ENCODE data around the gene BAAT.
"Not testable (repeated sequence)": the region's sequence is repeated elsewhere in the genome, so short reads cannot be mapped to it uniquely, and the experiment has no call there.

The BAAT gene

DNA sequence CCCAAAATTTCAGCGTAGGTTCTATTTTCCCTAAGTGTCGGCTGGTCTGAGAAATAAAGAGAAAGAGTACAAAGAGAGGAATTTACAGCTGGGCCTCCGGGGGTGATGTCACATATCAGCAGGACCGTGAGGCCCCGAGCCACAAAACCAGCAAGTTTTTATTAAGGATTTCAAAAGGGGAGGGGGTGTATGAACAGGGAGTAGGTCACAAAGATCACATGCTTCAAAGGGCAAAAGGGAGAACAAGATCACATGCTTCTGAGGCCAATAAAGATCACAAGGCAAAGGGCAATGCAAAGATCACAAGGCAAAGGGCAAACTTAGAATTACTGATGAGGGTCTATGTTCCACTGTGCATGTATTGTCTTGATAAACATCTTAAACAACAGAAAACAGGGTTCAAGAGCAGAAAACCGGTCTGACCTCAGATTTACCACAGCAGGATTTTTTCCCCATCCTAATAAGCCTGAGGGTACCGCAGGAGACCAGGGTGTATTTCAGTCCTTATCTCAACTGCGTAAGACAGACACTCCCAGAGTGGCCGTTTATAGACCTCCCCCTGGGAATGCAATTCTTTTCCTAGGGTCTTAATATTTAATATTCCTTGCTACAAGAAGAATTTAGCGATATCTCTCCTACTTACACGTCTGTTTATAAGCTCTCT, at the start of gene BAAT:
BAAT (minus strand) TSS at position 134 of the 664 bp plus-strand sequence. CDS start 13,602 bp downstream, outside the sequence.
- DNase-seq = not testable (repeated sequence)

DNA sequence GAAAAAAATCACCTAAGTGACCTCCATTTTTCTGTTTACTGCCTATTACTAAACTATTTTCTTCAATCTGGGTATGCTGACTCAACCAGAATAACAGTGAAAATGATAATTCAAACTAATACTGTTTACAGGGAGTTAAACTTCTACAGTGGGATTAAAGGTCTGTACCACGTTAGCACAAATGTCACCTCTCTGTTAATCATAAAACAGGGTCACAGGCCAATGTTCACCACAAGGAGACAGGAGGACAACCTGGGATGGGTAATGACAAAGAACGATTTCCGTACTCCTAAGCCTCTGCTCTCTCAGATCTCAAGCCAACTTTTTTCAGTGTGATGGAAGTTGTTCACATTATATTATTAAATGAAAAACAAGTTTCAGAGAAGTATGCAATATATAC, 48.4 kb upstream of the BAAT start:
- no peak for DNase-seq

GRCh38 chr9:101432740-101433139, 47.9 kb upstream of the BAAT start:
- DNase-seq = no peak

GRCh38 chr9:101432171-101432570, 47.4 kb upstream of the BAAT start:
- no peak for DNase-seq

GRCh38 chr9:101429736-101430135, 44.9 kb upstream of the BAAT start:
- no peak for DNase-seq

- DNase-seq = no peak
Measured at GRCh38 chr9:101428909-101429308, 44.1 kb upstream of the BAAT start.

- DNase-seq = no peak
Measured at GRCh38 chr9:101427957-101428655, 43.3 kb upstream of the BAAT start.

GRCh38 chr9:101427358-101427757, 42.6 kb upstream of the BAAT start:
- DNase-seq = no peak

DNA sequence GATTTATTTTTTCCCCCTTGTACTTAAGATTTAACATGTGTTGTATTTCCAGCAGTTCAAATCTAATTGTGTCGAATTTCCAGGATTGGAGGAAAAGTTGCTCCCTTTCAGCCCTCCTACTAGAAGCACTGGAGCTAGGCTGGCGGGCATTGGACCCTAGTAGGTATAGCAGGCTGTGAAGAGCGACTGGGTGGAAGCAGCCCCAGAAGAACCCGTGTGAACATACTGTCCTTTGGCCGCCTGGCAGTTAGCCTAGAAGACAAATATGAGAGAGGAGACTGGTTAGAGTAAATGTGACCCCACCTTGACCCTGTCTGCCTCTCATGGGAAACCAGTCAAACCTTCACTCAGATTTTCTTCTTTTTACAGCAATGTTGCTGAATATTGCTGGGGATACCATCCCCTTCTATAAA, 36.9 kb upstream of the BAAT start:
- DNase-seq = no peak

- DNase-seq = no peak
Measured at GRCh38 chr9:101419863-101420262, 35.1 kb upstream of the BAAT start.

DNA sequence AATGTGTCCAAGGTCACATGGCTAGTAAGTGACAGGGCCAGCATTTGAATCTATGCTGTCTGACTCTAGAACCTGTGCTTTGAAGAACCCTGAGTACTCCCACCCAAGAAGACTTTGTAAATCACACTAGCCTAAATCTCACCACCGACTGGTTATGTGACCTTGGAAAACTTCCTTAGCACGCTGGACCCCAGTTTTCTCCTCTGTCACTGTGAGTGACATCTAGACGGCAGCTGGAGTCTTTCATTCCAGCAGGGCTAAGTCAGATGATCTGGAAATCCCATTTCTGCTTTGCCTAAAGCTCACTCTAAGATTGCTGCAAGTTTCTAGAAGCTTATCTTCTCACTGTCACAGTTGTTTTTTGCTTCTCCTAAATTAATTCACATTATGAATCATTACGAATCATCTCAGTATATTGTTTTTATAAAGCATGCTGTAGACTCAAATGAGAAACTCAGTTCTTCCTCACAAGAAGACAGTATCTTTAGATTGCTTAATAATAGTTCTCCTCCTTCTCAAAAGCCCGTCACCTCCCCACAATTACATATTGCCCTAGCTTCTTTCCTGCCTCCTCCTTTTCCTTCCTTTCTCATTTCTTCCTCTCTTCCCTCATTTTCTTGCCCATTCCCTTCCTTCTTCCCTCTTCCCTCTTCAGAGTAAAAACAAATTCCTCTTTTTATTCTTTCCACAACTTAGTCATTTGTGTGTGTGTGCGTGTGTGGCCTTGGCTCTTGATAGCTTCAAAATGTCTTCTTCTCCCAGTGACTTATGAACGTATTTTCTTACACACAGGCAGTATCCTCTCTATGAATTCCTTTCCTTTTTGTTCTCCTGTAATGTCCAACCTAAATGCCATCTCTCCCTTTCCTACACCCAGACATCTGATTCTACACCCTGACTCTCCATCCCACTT, 34.0 kb upstream of the BAAT start:
- DNase-seq = no peak

- no peak for DNase-seq
Measured at GRCh38 chr9:101417977-101418376, 33.2 kb upstream of the BAAT start.

DNA sequence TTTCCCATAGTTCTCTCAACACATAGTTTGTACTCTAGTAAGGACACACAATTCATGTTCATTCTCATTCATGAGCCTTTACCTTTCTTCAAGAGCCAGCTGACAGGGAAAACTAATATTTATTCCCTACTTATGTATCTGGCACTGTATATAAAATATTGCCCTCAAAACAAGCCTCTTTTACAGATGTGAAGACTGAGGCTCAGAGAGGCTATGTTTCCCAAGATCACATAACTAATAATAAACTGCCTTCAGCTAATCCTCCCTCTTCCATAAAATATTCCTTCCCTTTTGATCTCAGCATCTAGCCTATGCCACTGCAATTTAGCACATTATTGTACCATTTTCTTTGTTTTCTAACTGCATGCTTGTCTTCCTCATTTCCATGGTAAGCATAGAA, 32.6 kb upstream of the BAAT start:
- DNase-seq = no peak

- DNase-seq = no peak
Measured at GRCh38 chr9:101415578-101415977, 30.8 kb upstream of the BAAT start.

GRCh38 chr9:101414839-101415238, 30.0 kb upstream of the BAAT start:
- DNase-seq = no peak

- DNase-seq = no peak
Measured at GRCh38 chr9:101409079-101409477, 24.3 kb upstream of the BAAT start.

DNA sequence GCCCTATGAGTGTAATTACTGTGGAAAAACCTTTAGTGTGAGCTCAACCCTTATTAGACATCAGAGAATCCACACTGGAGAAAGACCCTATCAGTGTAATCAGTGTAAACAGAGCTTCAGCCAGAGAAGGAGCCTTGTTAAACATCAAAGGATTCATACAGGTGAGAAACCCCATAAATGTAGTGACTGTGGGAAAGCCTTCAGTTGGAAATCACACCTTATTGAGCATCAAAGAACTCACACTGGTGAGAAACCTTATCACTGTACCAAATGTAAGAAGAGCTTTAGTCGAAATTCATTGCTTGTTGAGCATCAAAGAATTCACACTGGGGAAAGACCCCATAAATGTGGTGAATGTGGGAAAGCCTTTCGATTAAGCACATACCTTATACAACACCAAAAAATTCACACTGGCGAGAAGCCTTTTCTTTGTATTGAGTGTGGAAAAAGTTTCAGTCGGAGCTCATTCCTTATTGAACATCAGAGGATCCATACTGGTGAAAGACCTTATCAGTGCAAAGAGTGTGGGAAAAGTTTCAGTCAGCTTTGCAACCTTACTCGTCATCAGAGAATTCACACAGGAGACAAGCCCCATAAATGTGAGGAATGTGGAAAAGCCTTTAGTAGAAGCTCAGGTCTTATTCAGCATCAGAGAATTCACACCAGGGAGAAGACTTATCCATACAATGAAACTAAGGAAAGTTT, 23.7 kb upstream of the BAAT start:
- no peak for DNase-seq

- DNase-seq = no peak
Measured at GRCh38 chr9:101403516-101404285, 18.9 kb upstream of the BAAT start.

GRCh38 chr9:101400120-101400519, 15.3 kb upstream of the BAAT start:
- DNase-seq = no peak

- no peak for DNase-seq
Measured at GRCh38 chr9:101399643-101399970, 14.8 kb upstream of the BAAT start.

GRCh38 chr9:101398930-101399642, 14.3 kb upstream of the BAAT start:
- DNase-seq = no peak
